ENCODE results near the gene ONECUT1.

DNA sequence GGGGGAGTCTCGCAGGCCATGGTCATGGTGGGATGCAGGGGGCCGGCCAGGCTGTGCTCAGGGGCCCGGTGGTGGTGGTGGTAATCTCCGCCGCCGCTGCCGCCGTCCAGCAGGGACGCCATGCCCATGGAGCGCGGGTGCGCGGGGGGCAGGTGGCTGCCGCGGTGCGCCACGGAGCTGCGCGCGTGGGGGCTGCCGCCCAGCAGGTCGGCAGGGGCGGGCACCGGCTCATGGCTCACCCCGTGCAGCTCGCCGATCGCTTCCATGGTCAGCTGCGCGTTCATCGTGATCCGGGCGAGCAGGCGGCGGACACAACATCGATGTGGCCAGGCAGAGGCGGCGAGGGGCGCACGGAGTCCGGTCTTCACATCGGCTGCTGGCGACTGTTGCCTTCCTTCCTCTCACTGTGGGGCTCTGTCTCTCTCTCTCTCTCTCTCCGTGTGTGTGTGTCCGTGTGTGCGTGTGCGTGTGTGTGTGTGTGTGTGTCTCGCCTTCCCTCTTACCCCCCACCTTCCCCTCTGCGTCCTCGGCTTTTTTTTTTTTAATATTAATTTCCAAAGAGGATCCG lies 451 bp downstream of the ONECUT1 start:
- TF ChIP-seq ZFP3 (CRISPR knock-in tag; IDR thresholded peaks at IDR 0.05) (no peak), OSR1 (CRISPR knock-in tag; IDR thresholded peaks at IDR 0.05) (no peak), GLIS3 (CRISPR knock-in tag; IDR thresholded peaks at IDR 0.05) (no peak), ARNTL (CRISPR knock-in tag; IDR thresholded peaks at IDR 0.05; ENCODE audit: borderline replicate concordance, low read depth) (no peak), SNAI2 (CRISPR knock-in tag; IDR thresholded peaks at IDR 0.05) (no peak), ZC3H10 (CRISPR knock-in tag; IDR thresholded peaks at IDR 0.05) (no peak), ISL1 (CRISPR knock-in tag; IDR thresholded peaks at IDR 0.05) (no peak)
- TF ChIP-seq, protein P1, sequence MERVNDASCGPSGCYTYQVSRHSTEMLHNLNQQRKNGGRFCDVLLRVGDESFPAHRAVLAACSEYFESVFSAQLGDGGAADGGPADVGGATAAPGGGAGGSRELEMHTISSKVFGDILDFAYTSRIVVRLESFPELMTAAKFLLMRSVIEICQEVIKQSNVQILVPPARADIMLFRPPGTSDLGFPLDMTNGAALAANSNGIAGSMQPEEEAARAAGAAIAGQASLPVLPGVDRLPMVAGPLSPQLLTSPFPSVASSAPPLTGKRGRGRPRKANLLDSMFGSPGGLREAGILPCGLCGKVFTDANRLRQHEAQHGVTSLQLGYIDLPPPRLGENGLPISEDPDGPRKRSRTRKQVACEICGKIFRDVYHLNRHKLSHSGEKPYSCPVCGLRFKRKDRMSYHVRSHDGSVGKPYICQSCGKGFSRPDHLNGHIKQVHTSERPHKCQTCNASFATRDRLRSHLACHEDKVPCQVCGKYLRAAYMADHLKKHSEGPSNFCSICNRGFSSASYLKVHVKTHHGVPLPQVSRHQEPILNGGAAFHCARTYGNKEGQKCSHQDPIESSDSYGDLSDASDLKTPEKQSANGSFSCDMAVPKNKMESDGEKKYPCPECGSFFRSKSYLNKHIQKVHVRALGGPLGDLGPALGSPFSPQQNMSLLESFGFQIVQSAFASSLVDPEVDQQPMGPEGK (CRISPR knock-in tag; IDR thresholded peaks at IDR 0.05; ENCODE audit: borderline replicate concordance): no peak

All from SK-N-SH treated with all-trans-retinoic acid at 6 μM for 48 hours (cell line).